ENCODE data around the gene N4BP2.

Gene N4BP2

DNA sequence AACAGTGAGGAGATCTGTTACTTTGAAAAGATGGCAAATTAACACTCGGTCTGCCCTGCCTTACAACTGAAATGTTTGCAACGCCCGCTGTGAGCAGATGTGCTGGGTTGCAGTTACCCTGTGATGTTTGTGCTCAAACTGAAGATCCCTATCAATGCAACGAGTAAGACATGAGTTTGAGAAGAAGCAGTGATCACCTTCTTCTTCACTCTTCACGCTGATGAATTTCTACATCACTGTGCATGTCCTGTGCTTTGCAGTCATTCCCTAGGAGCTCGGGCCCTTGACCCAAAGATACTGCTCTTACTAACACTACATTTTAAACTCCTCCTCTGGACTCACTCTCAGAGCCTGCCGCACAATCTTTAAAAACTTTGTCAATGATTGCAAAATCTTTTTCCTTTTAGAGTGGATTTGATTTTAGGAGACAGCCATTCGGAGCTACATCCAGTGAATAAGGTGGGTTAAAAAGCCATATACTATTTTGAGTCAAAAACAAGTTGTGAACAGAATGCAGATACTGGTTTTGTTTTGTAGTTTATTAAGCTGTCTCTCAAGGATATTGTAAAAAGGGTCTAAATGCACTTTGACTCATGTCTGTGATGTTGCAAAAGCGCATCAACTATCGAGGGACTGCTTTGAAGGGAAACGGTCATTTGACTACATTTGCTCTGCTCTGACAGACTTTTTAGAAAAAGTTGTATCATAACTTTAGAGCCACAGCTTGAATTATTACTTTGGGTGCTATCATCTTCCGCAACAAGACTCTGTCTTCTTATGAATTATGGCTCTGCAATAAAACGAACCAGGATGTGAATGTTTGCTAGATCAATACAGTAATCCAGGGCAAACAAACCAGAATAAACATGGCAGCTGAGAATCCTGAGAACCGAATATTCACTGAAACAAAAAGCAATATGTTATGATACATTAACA lies 134.5 kb downstream of the N4BP2 start:
- DNase-seq: no peak

DNA sequence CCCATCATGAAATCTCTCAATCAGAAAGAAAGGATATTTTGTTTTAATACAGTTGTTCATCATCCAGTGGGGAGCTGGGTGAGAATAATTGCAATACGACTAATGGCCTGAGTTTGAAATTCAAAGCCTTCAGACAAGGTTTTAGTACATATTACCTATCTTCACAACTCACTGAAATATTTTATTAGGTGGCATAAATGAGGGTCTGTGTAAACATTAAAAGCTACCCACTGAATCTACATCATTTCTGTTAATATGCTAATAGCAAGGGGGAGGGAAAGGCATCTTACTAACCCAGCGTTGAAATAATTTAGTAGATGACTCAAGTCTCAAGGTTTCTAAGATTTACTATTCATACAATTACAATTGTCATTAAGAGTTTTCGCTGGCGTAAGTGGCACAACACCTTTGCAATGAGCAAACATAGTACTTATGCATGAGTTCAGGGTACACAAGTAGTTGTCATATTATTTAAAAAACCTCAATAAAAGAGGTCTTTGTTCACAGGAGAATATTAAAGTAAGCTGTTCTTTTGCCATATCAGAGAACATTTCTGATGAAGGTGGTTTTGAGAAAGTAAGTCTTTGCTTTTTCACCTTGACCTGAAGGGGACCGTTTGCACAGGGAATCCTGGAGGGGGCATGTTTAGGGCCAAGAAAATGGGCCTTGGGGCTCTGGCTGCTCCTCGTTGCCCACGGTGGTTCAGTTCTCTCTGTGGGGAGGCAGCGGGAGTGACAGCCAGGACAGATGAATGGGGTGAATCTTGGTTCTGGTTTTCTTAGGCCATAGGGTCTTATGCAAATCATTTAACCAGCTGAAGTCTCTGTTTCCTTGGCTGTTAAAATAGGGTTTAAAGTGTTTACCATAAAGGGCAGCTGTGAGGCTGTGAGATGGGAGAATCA lies 135.7 kb downstream of the N4BP2 start:
- DNase-seq: no peak

DNA sequence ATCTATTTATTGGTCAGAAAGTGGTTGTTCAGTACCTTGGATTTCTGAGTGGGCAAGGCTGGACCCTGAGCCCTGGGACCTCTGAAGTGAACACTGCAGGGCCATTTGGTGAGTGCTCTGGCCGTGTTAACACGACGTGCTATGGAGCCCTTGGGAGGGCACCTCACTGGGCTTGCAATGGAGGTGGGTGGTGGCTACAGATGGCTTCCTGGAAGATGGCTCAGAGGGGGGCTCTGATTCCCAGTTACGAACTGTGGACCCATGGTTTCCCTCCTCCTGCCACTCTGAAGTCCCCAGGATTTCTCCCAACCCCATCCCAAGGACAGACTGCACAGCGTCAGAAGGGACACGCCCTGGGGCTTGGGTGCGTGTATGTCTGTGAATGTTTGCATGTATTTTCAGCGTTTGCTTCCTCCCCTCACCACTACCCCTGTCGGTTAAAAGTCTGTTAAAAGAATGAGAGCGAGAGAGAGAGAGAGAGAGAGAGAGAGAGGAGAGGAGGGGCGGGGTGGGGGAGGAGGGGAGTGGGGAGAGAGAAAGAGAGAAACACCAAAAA lies 136.4 kb downstream of the N4BP2 start:
- no peak for DNase-seq

DNA sequence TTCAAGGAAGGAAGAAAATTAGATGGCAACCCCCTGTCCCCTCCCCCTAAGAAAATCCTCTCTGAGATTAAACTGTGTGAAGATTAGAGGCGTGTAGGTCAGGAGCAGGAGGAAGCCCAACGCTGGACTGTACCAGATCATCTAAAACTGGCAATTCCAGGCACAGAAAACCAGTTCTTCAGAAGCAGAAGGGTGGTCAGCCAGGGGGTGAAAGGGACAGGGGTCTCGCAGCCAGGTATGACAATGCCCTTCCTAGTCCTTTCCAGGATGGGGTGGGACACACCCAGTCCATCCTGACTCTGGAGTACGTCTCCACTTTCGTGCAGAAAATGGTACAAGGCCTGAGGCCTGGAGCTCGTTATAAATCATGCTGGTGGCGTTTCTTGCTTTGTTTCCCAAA lies 136.9 kb downstream of the N4BP2 start:
- no peak for DNase-seq

DNA sequence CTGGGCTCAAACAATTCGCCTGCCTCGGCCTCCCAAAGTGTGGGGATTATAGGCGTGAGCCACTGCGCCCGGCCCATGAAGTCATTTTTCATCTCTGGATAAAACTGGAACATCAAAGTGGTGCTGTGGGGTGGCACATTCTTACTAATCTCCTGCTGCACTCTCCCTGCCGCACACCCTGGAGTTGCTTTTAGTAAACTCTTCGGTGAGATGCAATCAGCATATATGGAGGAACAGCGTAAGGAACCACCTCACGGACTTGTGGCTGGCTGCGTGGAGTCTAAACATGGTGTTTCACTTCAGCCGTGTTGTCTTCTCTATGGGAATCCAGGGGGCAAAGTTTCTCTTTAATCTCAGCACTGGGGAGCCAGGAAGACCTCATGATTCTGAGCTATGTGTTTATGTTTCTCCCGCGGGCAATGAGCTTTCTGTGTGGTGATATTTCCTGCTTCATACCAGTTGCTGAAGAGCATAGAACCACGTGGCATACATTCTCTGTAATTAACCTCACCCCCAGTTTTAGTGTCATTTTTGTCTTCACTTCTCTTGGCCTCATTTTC lies 138.0 kb downstream of the N4BP2 start:
- no peak for DNase-seq

DNA sequence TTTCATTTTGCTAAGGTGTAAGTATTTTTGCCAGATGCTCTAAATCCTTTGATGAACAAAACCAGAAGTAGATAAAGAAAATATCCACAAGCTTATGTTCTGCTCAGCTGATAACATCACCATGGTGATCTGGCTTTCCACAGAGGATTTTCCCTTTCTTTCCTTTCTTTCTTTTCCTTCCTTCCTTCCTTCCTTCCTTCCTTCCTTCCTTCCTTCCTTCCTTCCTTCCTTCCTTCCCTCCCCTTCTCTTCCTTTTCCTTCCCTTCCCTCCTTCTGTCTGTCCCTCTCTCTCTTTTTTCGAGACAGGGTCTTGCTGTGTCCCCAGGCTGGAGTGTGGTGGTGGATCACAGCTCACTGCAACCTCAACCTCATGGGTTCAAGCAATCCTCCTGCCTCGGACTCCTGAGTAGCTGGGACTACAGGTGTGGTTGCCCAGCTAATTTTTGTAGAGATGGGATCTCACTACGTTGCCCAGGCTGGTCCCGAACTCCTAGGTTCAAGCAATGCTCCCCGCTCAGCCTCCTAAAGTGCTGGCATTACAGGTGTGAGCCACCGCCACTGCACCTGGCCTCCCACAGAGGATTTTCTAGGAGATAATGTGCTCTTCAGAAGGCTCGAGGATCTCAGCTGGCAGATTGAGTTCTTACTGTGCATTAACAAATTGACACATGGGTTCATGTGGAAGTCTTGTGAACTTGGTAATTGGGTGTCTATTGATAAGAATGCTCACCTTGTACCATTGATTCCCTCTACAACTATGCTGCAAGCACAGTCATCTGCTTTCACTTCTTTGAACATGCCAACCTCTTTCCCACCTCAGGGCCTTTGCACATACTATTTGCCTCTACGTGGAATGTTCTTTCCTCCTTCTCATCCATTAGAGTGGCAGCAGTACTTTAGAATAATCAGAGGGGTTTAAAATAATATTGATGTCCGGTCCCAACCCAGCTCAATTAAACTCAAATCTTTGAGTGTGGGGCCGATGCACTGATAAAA lies 138.8 kb downstream of the N4BP2 start:
- DNase-seq: no peak

DNA sequence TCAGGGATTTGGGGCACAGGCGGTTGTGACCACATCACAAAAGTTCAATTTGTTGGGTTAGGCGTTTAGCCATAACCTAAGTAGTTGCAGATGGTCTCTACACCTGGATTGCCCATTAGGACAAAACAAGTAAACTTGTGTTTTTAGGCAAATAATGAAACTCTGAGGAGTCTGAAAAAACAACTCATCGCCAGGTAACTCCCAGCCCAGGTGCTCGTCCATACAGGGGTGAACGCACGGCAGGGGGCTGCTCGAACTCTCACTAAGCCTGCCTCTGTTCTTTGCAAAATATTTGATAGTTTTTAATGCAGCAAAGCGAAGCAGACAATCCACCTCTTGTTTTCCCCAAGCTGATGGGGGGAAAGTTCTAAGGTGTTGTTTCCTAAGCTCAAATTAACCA lies 139.6 kb downstream of the N4BP2 start:
- no peak for DNase-seq

DNA sequence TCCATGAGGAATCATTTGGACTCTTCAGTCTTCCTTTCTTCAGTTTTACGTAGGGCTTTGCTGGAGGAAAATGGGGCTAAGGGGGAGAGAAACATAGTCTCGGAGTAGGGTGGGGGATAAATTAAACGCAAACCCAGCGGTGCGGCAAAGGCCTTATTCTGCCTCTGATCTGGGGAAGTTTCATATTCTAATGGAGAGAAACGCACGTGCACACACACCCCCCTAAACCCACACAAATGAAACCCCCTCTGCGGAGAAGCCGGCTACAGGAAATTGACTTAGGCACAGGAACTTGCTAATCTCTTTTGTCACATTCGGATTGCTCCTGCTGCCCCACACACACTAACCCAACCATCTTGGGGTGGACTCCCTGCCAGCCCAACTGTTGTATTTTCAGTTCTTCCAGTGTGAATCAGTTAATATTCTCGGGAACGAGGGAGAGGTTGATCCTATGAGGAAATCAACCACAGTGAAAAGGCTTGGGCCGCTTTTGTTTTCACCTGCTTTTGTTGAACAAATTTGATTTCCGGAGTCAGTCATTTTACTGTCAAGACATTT lies 140.2 kb downstream of the N4BP2 start, which contains the start of gene RHOH:
Gene RHOH, plus strand, starts transcription at position 308 of the 558 bp plus-strand sequence. CDS start 46,356 bp downstream, outside the sequence.
- no peak for DNase-seq

DNA sequence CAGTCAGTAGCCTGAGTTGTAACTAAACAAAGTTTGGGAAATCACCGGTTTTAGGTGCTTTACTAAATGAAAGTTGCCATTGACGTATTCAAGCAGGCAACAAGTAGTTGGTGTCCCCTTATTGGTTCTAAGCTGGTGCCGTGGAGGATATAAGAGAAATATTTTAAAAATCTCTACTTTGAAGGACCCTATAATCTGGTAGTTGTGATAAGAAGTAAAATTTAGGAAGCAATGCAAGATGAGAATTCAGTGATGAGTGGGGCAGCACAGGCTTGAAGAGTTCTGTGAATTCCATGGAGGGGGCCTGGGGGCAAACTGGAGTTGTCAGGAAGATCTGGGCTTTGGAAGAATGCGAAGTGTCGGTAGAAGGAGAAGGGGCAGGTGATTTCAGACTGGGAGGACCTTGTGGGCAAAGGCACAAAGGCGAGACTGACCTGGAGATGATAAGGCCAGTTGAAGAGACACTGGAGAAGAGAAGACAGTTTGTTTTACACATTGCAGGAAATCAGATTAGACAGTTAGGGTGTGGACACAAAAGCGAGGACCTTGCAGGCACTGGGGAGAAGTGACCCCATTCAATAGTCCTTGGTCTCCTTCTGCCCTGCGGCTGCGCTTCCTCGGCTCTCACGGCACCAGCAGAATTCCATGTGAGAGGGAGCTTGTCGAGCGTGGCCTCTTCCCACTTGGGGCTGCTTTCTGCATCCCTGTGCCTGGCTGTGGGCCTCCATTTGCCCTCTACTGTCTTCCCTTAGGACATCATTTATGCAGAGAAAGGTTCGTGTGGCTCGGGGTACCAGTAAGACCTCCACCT lies 141.4 kb downstream of the N4BP2 start:
- DNase-seq: no peak

DNA sequence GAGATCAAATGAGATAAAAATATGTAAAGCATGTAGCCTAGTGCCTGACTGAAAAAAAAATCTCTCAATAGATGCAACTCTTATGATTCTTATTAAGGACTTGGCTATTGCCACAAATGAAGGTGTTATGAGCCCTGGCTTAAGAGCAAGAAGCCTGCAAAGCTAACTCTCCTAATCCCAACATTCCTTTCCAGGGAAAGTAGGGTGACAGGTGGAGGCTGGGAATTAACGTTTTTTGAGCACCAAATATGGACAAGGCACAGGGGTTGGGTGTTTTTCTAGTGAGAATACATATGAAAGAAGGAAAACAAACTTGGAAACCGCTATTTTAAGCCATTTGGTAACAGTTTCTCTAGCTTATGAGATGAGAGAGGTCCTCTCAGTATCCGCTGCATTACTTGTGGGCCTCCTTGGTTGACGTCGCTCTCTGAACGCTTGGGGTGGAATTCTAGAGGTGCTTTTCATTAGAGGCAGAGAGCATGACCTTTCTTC lies 142.6 kb downstream of the N4BP2 start:
- no peak for DNase-seq

DNA sequence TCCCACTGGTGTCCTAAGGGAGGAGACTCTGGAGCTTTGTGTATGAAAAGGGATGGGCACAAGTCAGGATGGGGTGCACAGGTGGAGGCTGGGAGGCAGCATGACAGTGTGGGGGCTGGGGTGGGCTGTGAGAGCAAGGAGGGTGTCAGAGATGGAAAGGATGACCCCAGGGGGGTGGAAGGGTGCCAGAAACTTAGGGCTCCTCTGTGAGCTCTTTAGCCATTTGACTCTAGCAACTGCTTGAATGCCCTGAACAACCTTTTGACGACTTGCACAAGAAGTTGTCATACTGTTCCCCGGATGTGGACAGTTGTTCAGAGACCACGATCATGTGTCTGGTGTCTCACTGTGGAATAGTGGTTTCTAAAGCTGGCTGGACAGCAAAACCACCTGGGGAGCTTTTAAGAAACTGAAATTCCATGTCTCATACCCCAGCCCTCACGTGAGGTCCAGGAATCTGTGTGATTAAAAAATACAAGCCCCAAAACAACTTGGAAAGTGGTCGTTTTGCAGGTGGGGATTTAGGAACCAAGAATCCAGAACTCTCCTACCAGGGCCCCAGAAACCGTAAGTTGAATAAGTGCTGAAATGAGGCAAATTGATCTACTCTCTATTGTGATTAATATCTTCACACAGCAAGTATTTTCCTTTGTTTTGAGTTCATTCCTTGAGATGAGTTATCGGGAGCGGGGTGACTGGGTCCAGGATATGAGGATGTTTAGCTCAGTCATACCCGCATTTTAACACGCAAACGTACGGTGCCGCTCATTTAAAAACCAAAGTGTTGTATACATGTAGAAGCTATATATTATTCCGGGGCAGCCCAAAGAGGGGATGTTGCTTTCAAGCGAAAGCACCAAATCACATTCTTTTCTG lies 143.6 kb downstream of the N4BP2 start:
- DNase-seq: peak in 2 of 56 donors; percentile 0 to 4

DNA sequence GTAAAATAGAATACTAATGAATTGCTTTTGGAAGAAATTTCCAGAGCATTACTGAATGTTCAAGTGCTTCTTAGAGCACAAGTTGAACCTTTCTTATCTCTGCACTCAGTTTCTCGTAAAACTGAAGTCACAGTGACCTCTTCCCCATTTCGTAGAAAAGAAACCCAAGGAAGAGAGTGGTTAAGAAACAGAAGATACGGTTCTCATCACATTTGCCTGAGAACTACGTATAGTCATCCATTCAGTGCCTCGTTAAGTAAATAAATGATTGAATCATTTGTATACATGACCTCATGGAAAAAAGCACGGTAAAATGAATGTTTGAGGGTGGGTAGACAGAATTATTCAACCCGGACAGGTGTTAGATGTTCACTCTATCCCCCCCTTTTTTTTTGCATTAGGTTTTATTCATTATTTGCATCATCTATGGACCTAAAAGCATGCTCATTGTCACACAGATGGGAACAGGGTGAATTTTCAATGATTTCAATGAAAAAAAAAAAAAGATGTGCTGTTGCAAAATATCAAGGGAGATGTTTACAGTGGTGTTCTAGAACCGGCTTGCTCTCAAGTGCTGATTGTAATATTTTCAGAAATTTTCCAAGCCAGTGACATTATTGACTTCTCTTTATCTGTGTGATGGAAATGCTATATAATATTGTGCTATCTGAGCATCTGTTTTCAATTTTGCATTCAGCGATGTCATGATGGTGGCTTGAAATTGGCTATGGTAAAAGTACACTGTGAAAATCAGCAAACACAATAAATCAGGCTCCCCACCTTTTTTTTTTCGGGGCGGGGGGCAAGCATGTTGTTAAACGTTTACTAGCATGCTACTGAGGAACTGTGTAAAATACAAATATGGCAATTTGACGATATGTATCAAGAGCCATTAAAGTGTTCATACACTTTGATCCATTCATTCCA lies 144.5 kb downstream of the N4BP2 start:
- no peak for DNase-seq

DNA sequence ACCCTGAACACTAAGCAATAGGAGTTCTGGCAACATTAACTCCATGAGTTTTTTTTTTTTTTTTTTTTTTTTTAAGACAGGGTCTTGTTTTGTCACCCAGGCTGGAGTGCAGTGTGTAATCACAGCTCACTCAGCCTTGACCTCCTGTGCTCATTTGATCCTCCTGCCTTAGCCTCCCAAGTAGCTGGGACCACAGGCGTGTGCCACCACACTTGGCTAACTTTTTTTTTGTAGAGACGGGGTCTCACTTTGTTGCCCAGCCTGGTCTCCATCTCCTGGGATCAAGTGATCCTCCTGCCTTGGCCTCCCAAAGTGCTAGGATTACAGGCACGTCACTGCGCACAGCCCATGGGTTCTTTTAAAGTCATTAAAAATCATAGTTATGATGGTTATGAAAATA lies 145.2 kb downstream of the N4BP2 start:
- no peak for DNase-seq

DNA sequence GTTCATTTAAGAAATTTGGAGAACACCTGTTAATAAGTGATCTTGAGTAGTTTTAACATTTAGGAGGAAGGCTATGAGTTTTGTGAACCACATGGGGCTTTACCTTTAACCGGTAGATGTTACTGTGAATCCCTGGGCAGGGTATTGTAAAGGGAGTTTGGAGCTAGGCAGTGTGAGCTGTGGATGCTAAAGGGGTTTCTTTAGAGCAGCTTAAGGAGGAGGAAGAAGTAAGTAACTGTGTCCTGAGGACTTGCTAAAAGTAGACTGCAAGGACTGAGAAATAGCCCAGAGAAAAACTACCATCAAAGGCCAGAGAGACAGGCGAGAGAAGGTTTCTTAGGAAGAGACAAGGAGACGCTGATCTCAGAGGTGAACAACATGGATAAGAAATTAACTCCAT lies 145.8 kb downstream of the N4BP2 start:
- no peak for DNase-seq

DNA sequence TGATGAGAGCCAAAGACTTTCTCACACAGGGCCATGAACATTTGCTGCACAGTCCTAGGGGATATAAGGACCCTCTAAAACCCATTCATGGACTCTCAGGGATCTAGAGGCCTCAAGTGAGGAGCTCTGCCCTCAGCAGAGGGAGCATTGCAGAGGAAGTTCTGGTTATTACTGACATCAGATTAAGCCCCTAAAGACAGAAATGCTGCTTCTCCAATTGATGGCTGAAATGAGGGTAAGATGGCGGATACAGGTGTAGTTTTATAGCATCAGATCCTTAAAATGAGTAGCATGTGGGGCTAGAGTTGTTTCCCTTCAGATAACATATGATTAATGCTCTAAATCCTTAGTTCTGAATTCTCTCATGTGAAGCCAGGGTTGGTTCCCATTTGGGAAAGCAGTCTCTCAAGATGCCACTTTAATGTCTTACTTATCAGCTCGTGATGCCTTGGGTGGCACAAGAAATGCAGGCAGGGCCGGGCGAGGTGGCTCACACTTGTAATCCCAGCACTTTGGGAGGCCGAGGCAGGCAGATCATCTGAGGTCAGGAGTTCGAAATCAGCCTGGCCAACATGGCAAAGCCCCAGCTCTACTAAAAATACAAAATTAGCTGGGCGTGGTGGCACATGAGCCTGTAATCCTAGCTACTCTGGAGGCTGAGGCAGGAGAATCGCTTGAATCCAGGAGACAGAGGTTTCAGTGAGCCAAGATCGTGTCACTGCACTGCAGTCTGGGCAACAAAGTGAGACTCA lies 148.0 kb downstream of the N4BP2 start:
- DNase-seq: no peak
